CD4-positive, alpha-beta T cell treated with Interleukin-1 beta for 1 hour (primary cell): ENCODE measurements around the gene PNPLA7.
A peak's percentile ranks its signal among the peaks of the same experiment; 100 is the strongest.
"Not testable (repeated sequence)": the region's sequence is repeated elsewhere in the genome, so short reads cannot be mapped to it uniquely, and the experiment has no call there.

Experiments
- DNase-seq, 2 donors: peaks; one replicate each; pipeline ENCODE4 v3.0.0-alpha.2; 2020 to 2022

The PNPLA7 gene

DNA sequence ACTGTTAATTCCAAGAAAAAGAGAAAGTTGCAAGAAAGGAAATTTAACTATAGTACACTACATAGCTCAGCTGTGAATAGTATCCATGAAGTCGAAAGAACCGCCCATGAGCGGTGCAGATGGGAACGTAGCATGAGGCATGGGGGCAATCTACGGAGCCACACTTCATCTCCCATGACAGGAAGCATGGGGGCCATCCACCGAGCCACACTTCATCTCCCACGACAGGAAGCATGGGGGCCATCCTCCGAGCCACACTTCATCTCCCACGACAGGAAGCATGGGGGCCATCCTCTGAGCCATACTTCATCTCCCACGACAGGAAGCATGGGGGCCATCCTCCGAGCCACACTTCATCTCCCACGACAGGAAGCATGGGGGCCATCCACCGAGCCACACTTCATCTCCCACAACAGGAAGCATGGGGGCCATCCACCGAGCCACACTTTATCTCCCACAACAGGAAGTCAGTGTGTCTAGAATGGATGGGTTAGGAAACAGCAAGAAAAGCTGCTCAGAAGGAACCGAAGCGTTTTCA lies 13.5 kb downstream of the PNPLA7 start:
- peak in 1 of 2 donors; percentile 10 for DNase-seq

GRCh38 chr9:137535120-137535428 lies 15.1 kb downstream of the PNPLA7 start:
- DNase-seq = no peak

DNA sequence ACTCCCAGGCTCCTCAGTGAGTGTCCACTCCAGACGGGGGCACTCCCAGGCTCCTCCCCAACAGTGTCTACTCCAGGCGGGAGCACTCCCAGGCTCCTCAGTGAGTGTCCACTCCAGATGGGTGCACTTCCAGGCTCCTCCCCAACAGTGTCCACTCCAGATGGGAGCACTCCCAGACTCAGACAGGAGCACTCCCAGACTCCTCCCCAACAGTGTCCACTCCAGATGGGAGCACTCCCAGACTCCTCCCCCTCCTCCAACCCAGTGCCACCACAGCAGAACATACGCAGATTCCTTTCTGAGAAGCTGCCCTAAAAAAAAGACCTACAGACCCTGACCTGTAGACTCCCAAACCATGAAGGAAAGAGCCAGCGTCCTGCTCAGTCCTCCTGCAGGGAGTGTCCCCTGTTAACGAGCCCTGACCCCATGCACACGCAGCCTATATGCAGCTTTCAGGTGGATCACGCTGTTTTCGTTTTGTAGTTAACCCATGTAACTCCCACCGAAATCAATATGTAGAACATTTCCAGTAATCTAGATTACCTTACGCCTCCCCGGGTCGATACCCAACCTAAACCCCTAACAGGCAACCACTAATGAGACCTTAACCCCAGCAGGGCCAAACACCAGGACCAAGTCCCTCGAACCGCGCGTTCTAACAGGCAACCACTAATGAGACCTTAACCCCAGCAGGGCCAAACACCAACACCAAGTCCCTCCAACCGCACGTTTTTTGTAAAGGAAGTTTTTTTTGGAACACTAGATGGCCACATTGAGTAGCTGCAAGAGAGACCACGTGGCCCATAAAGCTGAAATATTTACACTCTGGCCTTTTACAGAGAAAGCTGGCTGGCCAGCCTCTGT lies 15.7 kb downstream of the PNPLA7 start:
- peak in 1 of 2 donors; percentile 43 for DNase-seq

DNA sequence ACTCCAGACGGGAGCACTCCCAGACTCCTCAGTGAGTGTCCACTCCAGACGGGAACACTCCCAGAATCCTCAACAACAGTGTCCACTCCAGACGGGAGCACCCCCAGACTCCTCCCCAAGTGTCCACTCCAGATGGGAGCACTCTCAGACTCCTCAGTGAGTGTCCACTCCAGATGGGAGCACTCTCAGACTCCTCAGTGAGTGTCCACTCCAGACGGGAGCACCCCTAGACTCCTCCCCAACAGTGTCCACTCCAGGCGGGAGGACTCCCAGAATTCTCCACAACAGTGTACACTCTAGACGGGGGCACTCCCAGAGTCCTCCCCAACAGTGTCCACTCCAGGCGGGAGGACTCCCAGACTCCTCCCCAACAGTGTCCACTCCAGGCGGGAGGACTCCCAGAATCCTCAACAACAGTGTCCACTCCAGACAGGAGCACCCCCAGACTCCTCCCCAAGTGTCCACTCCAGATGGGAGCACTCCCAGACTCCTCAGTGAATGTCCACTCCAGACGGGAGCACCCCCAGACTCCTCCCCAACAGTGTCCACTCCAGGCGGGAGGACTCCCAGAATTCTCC lies 17.2 kb downstream of the PNPLA7 start:
- DNase-seq = not testable (repeated sequence)

GRCh38 chr9:137531099-137531765 lies 19.0 kb downstream of the PNPLA7 start:
- DNase-seq = no peak

DNA sequence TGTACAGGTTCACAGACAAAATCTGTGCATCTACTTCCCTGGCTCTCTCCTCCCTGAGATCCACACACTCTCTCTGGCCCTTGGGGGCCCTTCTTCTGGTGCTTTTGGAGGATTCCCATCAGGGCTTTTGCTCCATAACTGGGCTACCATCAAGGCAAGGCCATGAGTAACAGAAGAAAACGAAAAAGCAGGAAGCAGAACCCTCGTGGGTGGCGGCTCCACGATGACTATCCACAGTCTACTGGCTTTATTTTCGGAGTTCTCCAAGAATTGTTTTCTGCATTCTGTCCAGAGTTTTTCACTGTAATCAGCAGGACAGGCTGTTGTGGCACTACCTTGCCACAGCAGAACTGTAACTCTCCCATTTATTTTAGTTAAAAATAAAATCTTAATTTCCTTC lies 19.9 kb downstream of the PNPLA7 start:
- DNase-seq = no peak

DNA sequence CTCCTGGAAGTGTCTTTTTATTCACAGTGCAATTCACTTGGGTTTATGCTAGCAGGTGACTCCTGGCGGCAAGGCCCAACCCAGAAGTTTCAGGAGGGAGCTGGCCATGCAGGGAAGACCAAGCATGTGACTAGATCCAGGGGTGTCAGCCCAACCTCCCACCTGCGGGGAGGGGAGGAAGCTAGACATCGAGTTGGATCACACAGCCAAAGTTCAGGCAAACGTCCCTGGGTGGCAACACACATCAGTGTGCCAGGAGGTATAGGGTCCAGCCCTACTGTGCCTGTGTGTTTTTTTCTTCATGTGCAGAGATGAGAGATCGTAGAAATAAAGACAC lies 25.3 kb downstream of the PNPLA7 start:
- DNase-seq = no peak

- no peak for DNase-seq
Measured at GRCh38 chr9:137524161-137524980, 25.8 kb downstream of the PNPLA7 start.

DNA sequence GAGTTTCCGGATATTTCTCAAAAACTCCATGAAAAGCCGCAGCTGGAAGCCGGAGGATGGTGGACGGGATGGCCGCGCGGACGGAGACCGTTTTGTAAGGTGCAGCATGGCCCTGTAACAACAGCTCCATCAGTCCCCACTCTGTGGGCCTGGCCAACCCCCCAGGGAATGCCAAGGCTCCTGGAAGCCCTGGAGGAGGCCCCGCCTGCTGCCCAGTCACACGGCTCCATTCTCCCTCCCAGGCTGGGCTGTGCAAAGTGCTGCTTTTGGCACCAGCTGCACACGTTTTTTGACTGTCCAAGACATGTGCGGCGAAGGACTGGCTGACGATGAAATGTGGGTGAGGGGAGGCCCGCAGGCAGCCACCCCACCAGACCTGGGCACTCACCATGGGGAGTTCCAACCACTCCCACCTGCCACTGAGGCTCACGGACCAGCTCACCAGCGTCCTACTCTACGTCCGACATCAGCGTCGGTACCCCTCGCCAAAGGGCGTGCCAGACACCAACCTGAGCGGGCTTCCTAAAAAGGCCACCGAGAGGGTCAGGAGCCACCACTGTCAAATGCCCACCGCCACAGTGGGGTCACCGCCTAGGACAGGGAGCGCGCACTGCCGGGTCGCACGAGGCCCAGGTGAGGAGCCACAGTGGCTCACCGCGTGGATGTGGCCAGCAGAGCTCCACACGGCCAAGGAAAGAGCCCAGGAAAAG lies 27.3 kb downstream of the PNPLA7 start:
- DNase-seq = no peak

GRCh38 chr9:137521405-137521985 lies 28.7 kb downstream of the PNPLA7 start:
- no peak for DNase-seq

DNA sequence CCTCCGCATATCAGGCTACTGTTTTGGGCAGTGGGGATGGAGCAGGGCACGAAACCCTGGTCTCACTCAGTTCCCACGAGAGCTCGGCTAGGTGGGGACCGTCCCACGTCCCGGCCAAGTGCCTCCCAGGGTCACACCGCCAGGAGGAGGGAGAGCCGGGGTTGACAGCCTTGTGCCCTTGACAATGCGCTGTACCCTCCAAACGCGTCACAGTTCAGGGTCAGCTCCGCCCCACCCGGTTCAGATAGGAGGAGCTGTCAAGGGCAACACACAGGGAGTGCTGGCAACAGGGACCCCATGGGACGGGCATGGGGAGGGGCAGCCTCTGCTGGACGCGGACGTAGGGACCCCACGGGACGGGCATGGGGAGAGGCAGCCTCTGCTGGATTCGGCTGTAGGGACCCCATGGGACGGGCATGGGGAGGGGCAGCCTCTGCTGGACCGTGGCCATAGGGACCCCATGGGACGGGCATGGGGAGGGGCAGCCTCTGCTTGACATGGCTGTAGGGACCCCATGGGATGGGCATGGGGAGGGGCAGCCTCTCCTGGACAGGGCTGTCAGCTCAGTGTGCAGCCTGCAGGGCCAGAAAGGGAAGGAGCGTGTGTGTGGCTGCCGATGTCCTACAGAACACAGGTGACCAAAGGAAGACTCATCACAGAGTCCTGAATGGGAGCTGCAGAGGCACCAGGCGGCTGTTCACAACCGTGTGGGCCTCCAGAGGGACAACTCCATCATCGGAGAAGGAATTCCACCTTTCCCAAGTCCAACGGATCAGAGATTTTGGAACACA lies 29.4 kb downstream of the PNPLA7 start:
- no peak for DNase-seq

- DNase-seq = no peak
Measured at GRCh38 chr9:137519553-137519952, 30.6 kb downstream of the PNPLA7 start.

- DNase-seq = not testable (repeated sequence)
Measured at GRCh38 chr9:137518661-137519459, 31.3 kb downstream of the PNPLA7 start.

DNA sequence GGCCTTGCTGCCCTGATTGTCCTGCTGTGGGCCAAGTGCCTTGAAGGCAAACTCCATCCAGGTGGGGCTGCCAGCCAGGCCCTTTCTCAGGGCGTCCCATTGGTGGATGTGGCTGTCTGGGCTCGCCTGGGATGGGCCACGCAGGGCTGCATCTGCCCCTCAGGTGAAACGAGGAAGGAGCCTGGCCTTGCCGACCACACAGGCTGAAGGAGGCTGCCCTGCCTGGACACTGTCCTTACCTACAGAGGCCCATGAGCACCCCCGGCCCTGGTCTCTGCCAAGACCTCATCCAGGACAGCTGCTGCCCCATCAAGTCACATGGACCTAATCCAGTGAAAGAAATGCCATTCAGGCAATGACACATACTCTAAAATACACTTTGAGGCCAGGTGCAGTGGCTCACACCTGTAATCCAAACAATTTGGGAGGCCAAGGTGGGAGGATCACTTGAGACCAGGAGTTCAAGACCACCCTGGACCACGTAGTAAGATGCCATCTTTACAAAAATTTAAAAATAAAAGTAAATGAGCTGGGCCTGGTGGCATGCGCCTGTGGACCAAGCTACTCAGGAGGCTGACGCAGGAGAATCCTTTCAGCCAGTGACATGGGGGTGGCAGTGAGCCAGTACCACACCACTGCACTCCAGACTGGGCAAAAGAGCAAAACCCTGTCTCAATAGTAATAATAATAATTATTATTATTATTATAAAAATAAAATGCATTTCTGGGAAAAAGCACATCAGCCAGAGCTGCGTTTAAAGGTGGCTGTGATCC lies 33.9 kb downstream of the PNPLA7 start:
- no peak for DNase-seq

DNA sequence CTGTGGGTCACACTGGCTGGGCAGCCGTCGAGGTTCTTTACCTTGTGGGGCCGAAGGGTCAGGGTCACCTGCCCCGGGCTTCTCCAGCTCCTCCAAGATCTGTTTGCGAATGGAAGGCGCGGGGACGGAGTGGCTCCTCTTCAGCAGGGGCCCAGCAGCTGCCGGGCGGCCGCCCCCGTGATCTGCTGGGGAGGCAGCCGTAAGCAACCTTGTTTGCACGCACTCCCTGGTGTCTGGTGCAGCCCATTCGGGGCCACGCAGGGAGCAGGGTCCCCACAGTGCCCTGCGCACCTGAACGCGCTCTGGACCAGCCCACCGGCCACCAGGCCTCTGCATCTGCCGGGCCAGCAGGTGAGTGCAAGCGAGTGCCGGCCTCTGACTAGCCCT lies 34.9 kb downstream of the PNPLA7 start:
- DNase-seq = no peak

- DNase-seq = no peak
Measured at GRCh38 chr9:137514691-137515337, 35.4 kb downstream of the PNPLA7 start.

GRCh38 chr9:137513801-137514570 lies 36.2 kb downstream of the PNPLA7 start:
- not testable (repeated sequence) for DNase-seq

DNA sequence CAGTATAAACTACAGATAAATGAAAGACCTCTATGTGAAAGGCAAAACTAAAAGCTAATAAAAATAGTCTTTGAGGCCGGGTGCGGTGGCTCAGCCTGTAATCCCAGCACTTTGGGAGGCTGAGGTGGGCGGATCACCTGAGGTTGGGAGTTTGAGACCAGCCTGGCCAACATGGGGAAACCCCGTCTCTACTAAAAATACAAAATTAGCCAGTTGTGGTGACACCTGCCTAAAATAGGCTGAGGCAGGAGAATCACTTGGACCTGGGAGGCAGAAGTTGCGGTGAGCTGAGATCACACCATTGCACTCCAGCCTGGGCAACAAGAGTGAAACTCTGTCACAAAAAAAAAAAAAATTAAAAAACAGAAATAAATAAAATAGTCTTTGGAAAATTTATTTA lies 37.1 kb downstream of the PNPLA7 start:
- DNase-seq = not testable (repeated sequence)
